ENCODE measurements around the gene TRIP6. TPM values are rescaled to one million over a fixed set of nuclear protein-coding genes. Genes with fewer than 3 reads are reported as not detected.

TRIP6 gene
- total and polyA plus RNA-seq, 2 donors (not counting 1 experiment from before 2014, with no cell fraction given) = 6.8 to 13.8 TPM

GRCh38 chr7:100888988-100889750 is 22.0 kb downstream of the TRIP6 start, which contains the start of gene UFSP1:
Gene UFSP1, minus strand, starts transcription at chr7:100889715. Its CDS starts 444 bp downstream, at chr7:100889271.
- Mint-ChIP-seq H3K27ac (peak within 1 kb of the TSS; percentile 92), H3K9me3 (ENCODE audit: insufficient read depth) (no peaks in the 10 kb centered on the region), H3K27me3 (peaks cover 21% of the 10 kb centered on the region), H3K4me1 (peaks cover 51% of the 10 kb centered on the region), H3K4me3 (peak within 1 kb of the TSS; percentile 87)
- TF ChIP-seq CTCF (IDR thresholded peaks at IDR 0.05) = no peak
- no peak for TF ChIP-seq EZH2 (IDR thresholded peaks at IDR 0.05; ENCODE audit: borderline replicate concordance, insufficient read depth, low read depth, low read length, poor library complexity, severe bottlenecking)
- ChIA-PET POLR2A (interaction anchor here (0.6 to 5.6 kb wide), 9 partner anchors 11 to 303 kb away, joined by 3 to 84 read pairs (median 5); partner anchors contain the start of genes FBXO24, POP7, SLC12A9 and SRRT), CTCF (interaction anchor here (0.5 to 2.1 kb wide), 16 partner anchors 9 to 394 kb away, joined by 3 to 13 read pairs (median 4); partner anchors contain the start of genes FIS1, POP7, SLC12A9 and SRRT)
- Histone ChIP-seq H3K4me1 (ENCODE audit: control insufficient read depth in 2 of 2, insufficient read depth in 2 of 2, low read length in 2 of 2) (peaks cover 38 to 48% of the 10 kb centered on the region in 2 donors), H3K4me3 (ENCODE audit: control extremely low read depth in 1 of 5, extremely low read depth in 1 of 5, insufficient read depth in 1 of 5, low read depth in 2 of 5, low read length in 4 of 5) (peak within 1 kb of the TSS; percentile 22 to 80 (median 74)), H3K36me3 (replicated peaks in 1 of 2; ENCODE audit: control extremely low read depth in 1 of 2, control insufficient read depth in 1 of 2, extremely low read depth in 1 of 2, insufficient read depth in 2 of 2, low read length in 1 of 2) (peaks cover 0 to 39% of the 10 kb centered on the region in 2 experiments), H3K27me3 (replicated peaks in 1 of 4; ENCODE audit: control extremely low read depth in 1 of 4, control insufficient read depth in 3 of 4, insufficient read depth in 4 of 4, low read length in 3 of 4) (peaks cover 0 to 38% (median 9%) of the 10 kb centered on the region in 4 experiments), H3K9ac (ENCODE audit: low read length) (peak within 1 kb of the TSS; percentile 77), H3K9me3 (ENCODE audit: control extremely low read depth in 1 of 3, control insufficient read depth in 2 of 3, insufficient read depth in 1 of 3, low read length in 2 of 3) (peaks cover 0 to 16% (median 0%) of the 10 kb centered on the region in 3 donors), H3K27ac (ENCODE audit: low read length in 2 of 2) (peak within 1 kb of the TSS in 1 of 2 donors; percentile 76), H2AFZ (ENCODE audit: insufficient read depth, low read depth, low read length, poor library complexity, severe bottlenecking) (peak within 1 kb of the TSS; percentile 88), H4K20me1 (ENCODE audit: control insufficient read depth, insufficient read depth, low read length, poor library complexity, severe bottlenecking) (peaks cover 16% of the 10 kb centered on the region), H3K79me2 (ENCODE audit: control insufficient read depth, insufficient read depth, low read length) (peaks cover 14% of the 10 kb centered on the region), H3K4me2 (replicated peaks; ENCODE audit: low read depth, low read length, poor library complexity, severe bottlenecking) (peak within 1 kb of the TSS; percentile 99)
- DNase-seq = no peak
- intact Hi-C loops (cut with micrococcal nuclease) = no loop called here
- no peak for ATAC-seq (ENCODE audit: low read depth)
- WGBS (ENCODE audit: insufficient coverage) = 4% methylated on average over 62 of the region's 73 CpGs

Measured in B cell (primary cell).